Liver (tissue), 3 donors: ENCODE measurements around the gene SORCS2.

Source experiments
- ATF3 ChIP-seq: IDR thresholded peaks from 2 replicates; pipeline ENCODE4 v1.6.1; 2016; ENCODE audit warnings: antibody characterized with exemption
- CTCF ChIP-seq: fragments of 150-350 bp; IDR thresholded peaks from 2 replicates; pipeline ENCODE4 v1.5.1; 2017; ENCODE audit warnings: improper control_type of control experiment, low read depth, low read length; ENCODE audit not compliant: missing input control
- EGR1 ChIP-seq, 2 donors: IDR thresholded peaks; 2 replicates each; pipeline ENCODE4 v1.6.1; 2016 to 2018; ENCODE audit warnings: antibody characterized with exemption in 2 of 2, low read depth in 2 of 2
- NR2F2 ChIP-seq: IDR thresholded peaks from 2 replicates; pipeline ENCODE4 v1.6.1; 2016; ENCODE audit warnings: antibody characterized with exemption
- RAD21 ChIP-seq, 2 donors: IDR thresholded peaks; 2 replicates each; pipeline ENCODE4 v1.6.1; 2016; ENCODE audit warnings: antibody characterized with exemption in 2 of 2, mild to moderate bottlenecking in 2 of 2
- RXRA ChIP-seq, 2 donors: IDR thresholded peaks; 2 replicates each; pipeline ENCODE4 v1.6.1; 2017 to 2018; ENCODE audit warnings: antibody characterized with exemption in 2 of 2, mild to moderate bottlenecking in 1 of 2
- SP1 ChIP-seq: IDR thresholded peaks from 2 replicates; pipeline ENCODE4 v1.6.1; 2018; ENCODE audit warnings: antibody characterized with exemption, mild to moderate bottlenecking
- YY1 ChIP-seq: IDR thresholded peaks from 2 replicates; pipeline ENCODE4 v1.6.1; 2016; ENCODE audit warnings: antibody characterized with exemption, mild to moderate bottlenecking
- donor health status: healthy.
- donor health status: healthy.

- TF ChIP-seq CTCF (no peak), RXRA (IDR thresholded peaks at IDR 0.05) (no peak), NR2F2 (no peak), SP1 (no peak), RAD21 (IDR thresholded peaks at IDR 0.05) (no peak), ATF3 (no peak), EGR1 (IDR thresholded peaks at IDR 0.05; ENCODE audit: low read depth in 2 of 2) (no peak), YY1 (no peak)
These were observed 41.3 kb downstream of the SORCS2 start for GRCh38 chr4:7233601-7234000.
